GM23338 (cell line): ENCODE data around the gene SRMS. TPM values are rescaled to one million over a fixed set of nuclear protein-coding genes. Genes with fewer than 3 reads are reported as not detected.

Experiments used
- ATAC-seq: fragments of 200-7000 bp; cut with Tn5 transposase; 3 replicates; pipeline ENCODE4 v1.9.1; 2020
- DNase-seq: peaks from one replicate; pipeline ENCODE4 v3.0.0-alpha.2; 2015; ENCODE audit warnings: low spot score
- H2AFZ ChIP-seq: fragments of 200-600 bp; sonication (generic); 2 replicates; pipeline ENCODE4 v1.8.0; 2016; ENCODE audit warnings: antibody characterized with exemption, mild to moderate bottlenecking, moderate library complexity
- H3F3A ChIP-seq: fragments of 200-600 bp; sonication (generic); replicated peaks from 2 replicates; pipeline ENCODE4 v1.8.0; 2017; ENCODE audit warnings: antibody characterized with exemption, mixed run types, low read depth
- H3K27ac ChIP-seq: fragments of 200-600 bp; sonication (generic); 2 replicates; pipeline ENCODE4 v1.6.1; 2016; ENCODE audit warnings: low read depth
- H3K27me3 ChIP-seq: fragments of 200-600 bp; sonication (generic); 2 replicates; pipeline ENCODE4 v1.8.0; 2016; ENCODE audit warnings: mild to moderate bottlenecking, mixed run types, moderate library complexity; ENCODE audit not compliant: insufficient read depth
- H3K36me3 ChIP-seq: fragments of 200-600 bp; sonication (generic); 2 replicates; pipeline ENCODE4 v1.8.0; 2016; ENCODE audit warnings: mild to moderate bottlenecking; ENCODE audit not compliant: insufficient read depth
- H3K4me1 ChIP-seq: fragments of 200-600 bp; sonication (generic); 2 replicates; pipeline ENCODE4 v1.8.0; 2016; ENCODE audit warnings: mild to moderate bottlenecking, moderate library complexity; ENCODE audit not compliant: insufficient read depth
- H3K4me2 ChIP-seq: fragments of 200-600 bp; sonication (generic); 2 replicates; pipeline ENCODE4 v1.7.1; 2017; ENCODE audit warnings: mixed run types
- H3K4me3 ChIP-seq: fragments of 200-600 bp; sonication (generic); 2 replicates; pipeline ENCODE4 v1.6.1; 2016; ENCODE audit warnings: mixed run types
- H3K79me2 ChIP-seq: fragments of 200-600 bp; sonication (generic); replicated peaks from 2 replicates; pipeline ENCODE4 v1.8.0; 2017; ENCODE audit warnings: mild to moderate bottlenecking; ENCODE audit not compliant: insufficient read depth
- H3K9me2 ChIP-seq: fragments of 200-600 bp; sonication (generic); 2 replicates; pipeline ENCODE4 v1.8.0; 2017; ENCODE audit not compliant: insufficient read depth
- H4K20me1 ChIP-seq: fragments of 200-600 bp; sonication (generic); replicated peaks from 2 replicates; pipeline ENCODE4 v1.8.0; 2017; ENCODE audit warnings: mild to moderate bottlenecking; ENCODE audit not compliant: insufficient read depth
- H3K27ac Mint-ChIP-seq: 2 replicates; pipeline ENCODE4 v1.8.0; 2020; ENCODE audit warnings: inconsistent platforms, mild to moderate bottlenecking, moderate library complexity, mixed read lengths
- H3K27me3 Mint-ChIP-seq: 3 replicates; pipeline ENCODE4 v1.8.0; 2022; ENCODE audit warnings: low read depth, mild to moderate bottlenecking, moderate library complexity, mixed read lengths, inconsistent platforms; ENCODE audit not compliant: insufficient read depth, poor library complexity
- H3K36me3 Mint-ChIP-seq: 3 replicates; pipeline ENCODE4 v1.8.0; 2021; ENCODE audit warnings: low read depth, mild to moderate bottlenecking, inconsistent platforms, moderate library complexity, mixed read lengths
- H3K4me1 Mint-ChIP-seq: 3 replicates; pipeline ENCODE4 v1.8.0; 2020; ENCODE audit warnings: mild to moderate bottlenecking, inconsistent platforms, mixed read lengths
- H3K4me3 Mint-ChIP-seq: 3 replicates; pipeline ENCODE4 v1.8.0; 2021; ENCODE audit warnings: moderate library complexity, mild to moderate bottlenecking, inconsistent platforms, mixed read lengths
- H3K9me3 Mint-ChIP-seq: 3 replicates; pipeline ENCODE4 v1.8.0; 2020; ENCODE audit warnings: moderate library complexity, mild to moderate bottlenecking, inconsistent platforms, mixed read lengths
- CTCF ChIP-seq, 2 experiments: fragments of 200-600 bp in 1 of 2; sonication (generic) in 1 of 2; conservative IDR thresholded peaks; 2 replicates each; pipeline versions ENCODE4 v1.5.1 to v1.6.1; 2016 to 2017; ENCODE audit warnings: antibody characterized with exemption in 2 of 2, low read depth in 2 of 2, mild to moderate bottlenecking in 2 of 2, moderate library complexity in 1 of 2
- EZH2phosphoT487 ChIP-seq: fragments of 200-600 bp; sonication (generic); IDR thresholded peaks from one replicate; pipeline ENCODE4 v1.8.1; 2018; ENCODE audit warnings: antibody characterized with exemption; ENCODE audit not compliant: unreplicated experiment
- JUNB ChIP-seq: IDR thresholded peaks from one replicate; pipeline ENCODE4 v1.6.1; 2016; ENCODE audit warnings: antibody characterized with exemption; ENCODE audit not compliant: unreplicated experiment
- NANOG ChIP-seq: IDR thresholded peaks from 2 replicates; pipeline ENCODE4 v1.6.1; 2016; ENCODE audit warnings: antibody characterized with exemption, borderline replicate concordance
- polyA plus RNA-seq: library from polyadenylated mRNA; unstranded; fragments of >200 nt; fragmentation: Nextera tagmentation; extraction: Ambion mirVana; gene quantifications from 2 replicates; pipeline ENCODE4 v1.2.1, GENCODE V29; 2016
- total RNA-seq: library from RNA; depleted of rRNA; stranded (reverse); fragments of >200 nt; shearing (Covaris generic); gene quantifications from 2 replicates; pipeline ENCODE4 v1.2.3, GENCODE V29; 2014

Gene SRMS
- total and polyA plus RNA-seq, 2 experiments from 2014 or later, result 0.23 to 0.59 TPM

DNA sequence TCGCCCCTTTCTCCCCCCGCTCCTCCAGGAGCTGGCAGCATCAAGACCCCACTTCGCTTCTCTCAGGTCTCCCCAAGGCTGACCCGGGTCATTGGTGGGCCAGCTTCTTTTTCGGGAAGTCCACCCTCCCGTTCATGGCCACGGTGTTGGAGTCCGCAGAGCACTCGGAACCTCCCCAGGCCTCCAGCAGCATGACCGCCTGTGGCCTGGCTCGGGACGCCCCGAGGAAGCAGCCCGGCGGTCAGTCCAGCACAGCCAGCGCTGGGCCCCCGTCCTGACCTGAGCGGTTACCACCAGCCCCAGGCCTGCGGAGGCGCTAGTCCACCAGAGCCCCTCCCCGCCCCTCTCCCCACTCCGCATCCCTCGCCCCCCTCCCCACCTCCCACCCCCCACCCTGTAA, 25.9 kb downstream of the SRMS start:
- peak; percentile 13 for ATAC-seq
- peaks cover 4% of the 10 kb centered on the region; the same call in 1 of the 2 replicates for H3K79me2 ChIP-seq
- DNase-seq, result peak; percentile 59
- H3K4me3 ChIP-seq, result peak overlapping the region; percentile 86
- peak overlapping the region; percentile 95 for H3K4me2 ChIP-seq
- TF ChIP-seq EZH2phosphoT487, result no peak
- peak in 1 of 2 experiments; percentile 31; a peak in 1 of 4 replicates for TF ChIP-seq CTCF (conservative IDR thresholded peaks at IDR 0.05; ENCODE audit: low read depth in 2 of 2)
- H3K27me3 ChIP-seq, result no peaks in the 10 kb centered on the region
- Mint-ChIP-seq H3K9me3 (peaks cover 28% of the 10 kb centered on the region), H3K27ac (peak overlapping the region; percentile 89), H3K27me3 (peaks cover 21% of the 10 kb centered on the region), H3K4me1 (peaks cover 14% of the 10 kb centered on the region), H3K4me3 (peak overlapping the region; percentile 89), H3K36me3 (peaks cover 40% of the 10 kb centered on the region)
- H4K20me1 ChIP-seq, result peaks cover 2% of the 10 kb centered on the region; the same call in 1 of the 2 replicates
- H2AFZ ChIP-seq, result no peak overlapping the region
- H3K36me3 ChIP-seq, result no peaks in the 10 kb centered on the region
- H3K9me2 ChIP-seq, result no peaks in the 10 kb centered on the region
- H3K4me1 ChIP-seq, result peaks cover 12% of the 10 kb centered on the region; the same call in 1 of the 2 replicates
- no peak overlapping the region for H3K27ac ChIP-seq
- peaks cover 13% of the 10 kb centered on the region; the same call in 1 of the 2 replicates for H3F3A ChIP-seq

DNA sequence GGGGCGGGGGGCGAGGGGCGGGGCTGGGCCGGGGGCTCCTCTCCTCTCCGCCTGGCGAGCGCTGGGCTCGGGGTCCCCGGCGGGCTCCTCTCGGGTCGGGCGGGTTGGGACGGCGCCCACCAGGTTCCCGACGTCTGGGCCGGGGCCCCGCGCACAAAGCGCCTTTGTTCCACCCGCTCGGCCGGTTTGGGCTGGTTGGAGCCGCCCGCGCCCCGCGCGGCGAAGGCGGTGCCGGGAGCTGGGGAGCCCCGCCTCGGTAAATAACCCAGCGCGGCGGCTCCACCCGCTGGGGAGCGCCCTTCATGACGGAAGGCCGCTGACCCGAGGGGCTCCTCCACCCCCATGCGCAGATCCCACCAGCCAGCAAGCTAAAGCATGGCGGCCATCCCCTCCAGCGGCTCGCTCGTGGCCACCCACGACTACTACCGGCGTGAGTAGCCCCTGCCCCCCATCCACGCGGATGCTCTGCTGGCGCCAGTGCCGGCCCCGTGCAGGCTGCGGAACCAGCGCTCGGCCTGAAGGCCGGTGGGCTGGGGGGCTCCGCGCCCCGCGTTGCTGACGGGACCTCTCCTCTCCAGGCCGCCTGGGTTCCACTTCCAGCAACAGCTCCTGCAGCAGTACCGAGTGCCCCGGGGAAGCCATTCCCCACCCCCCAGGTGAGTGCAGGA, 26.5 kb downstream of the SRMS start:
- H3K27me3 Mint-ChIP-seq, result peaks cover 21% of the 10 kb centered on the region
- H4K20me1 ChIP-seq, result peaks cover 2% of the 10 kb centered on the region; the same call in 1 of the 2 replicates
- H3K4me1 Mint-ChIP-seq, result peaks cover 14% of the 10 kb centered on the region
- no peak overlapping the region for H2AFZ ChIP-seq
- H3K4me3 Mint-ChIP-seq, result peak overlapping the region; percentile 89
- peak overlapping the region; percentile 89 for H3K27ac Mint-ChIP-seq
- peak; percentile 82 for DNase-seq
- H3K9me3 Mint-ChIP-seq, result peaks cover 28% of the 10 kb centered on the region
- H3K9me2 ChIP-seq, result no peaks in the 10 kb centered on the region
- peaks cover 12% of the 10 kb centered on the region; the same call in 1 of the 2 replicates for H3K4me1 ChIP-seq
- H3K36me3 Mint-ChIP-seq, result peaks cover 40% of the 10 kb centered on the region
- TF ChIP-seq NANOG (no peak), CTCF (conservative IDR thresholded peaks at IDR 0.05; ENCODE audit: low read depth in 2 of 2) (peak in 1 of 2 experiments; percentile 14; a peak in 1 of 4 replicates), JUNB (no peak)
- H3K36me3 ChIP-seq, result no peaks in the 10 kb centered on the region
- H3F3A ChIP-seq, result peaks cover 13% of the 10 kb centered on the region; the same call in 1 of the 2 replicates
- no peaks in the 10 kb centered on the region for H3K27me3 ChIP-seq
- H3K79me2 ChIP-seq, result peaks cover 4% of the 10 kb centered on the region; the same call in 1 of the 2 replicates
- no peak overlapping the region for H3K27ac ChIP-seq
- ATAC-seq, result peak; percentile 30
- peak overlapping the region; percentile 95 for H3K4me2 ChIP-seq
- peak overlapping the region; percentile 86 for H3K4me3 ChIP-seq
